Kidney epithelial cell (primary cell): Measurements from ENCODE around the gene UQCRC2. TPM values are rescaled to one million over a fixed set of nuclear protein-coding genes. Genes with fewer than 3 reads are reported as not detected.
"Not testable (repeated sequence)": the region's sequence is repeated elsewhere in the genome, so short reads cannot be mapped to it uniquely, and the experiment has no call there.

Experiments
- DNase-seq: peaks from one replicate; pipeline ENCODE4 v3.0.0-alpha.2; 2010; ENCODE audit warnings: low read depth
- H3K27me3 ChIP-seq: 2 replicates; pipeline ENCODE4 v1.6.0; 2011; ENCODE audit warnings: low read length; ENCODE audit not compliant: control insufficient read depth, insufficient read depth
- H3K36me3 ChIP-seq: 2 replicates; pipeline ENCODE4 v1.5.1; 2011; ENCODE audit warnings: low read length; ENCODE audit not compliant: control insufficient read depth, insufficient read depth
- H3K4me3 ChIP-seq: 2 replicates; pipeline ENCODE4 v1.5.1; 2011; ENCODE audit warnings: low read depth, mild to moderate bottlenecking, control low read depth, low read length
- total RNA-seq: library from RNA; depleted of rRNA; stranded (reverse); fragments of >200 nt; gene quantifications from 2 replicates; pipeline ENCODE4 v1.2.3, GENCODE V29; 2015
- TF ChIP-seq, protein P1 (sequence below): IDR thresholded peaks from 2 replicates; pipeline ENCODE4 v1.5.1; 2011; ENCODE audit warnings: mild to moderate bottlenecking, moderate library complexity, low read length, control low read depth, inconsistent platforms; ENCODE audit not compliant: insufficient read depth, poor library complexity, severe bottlenecking

Gene UQCRC2
- total RNA-seq, result 102 and 116 TPM in 2 replicates

- TF ChIP-seq, protein P1, sequence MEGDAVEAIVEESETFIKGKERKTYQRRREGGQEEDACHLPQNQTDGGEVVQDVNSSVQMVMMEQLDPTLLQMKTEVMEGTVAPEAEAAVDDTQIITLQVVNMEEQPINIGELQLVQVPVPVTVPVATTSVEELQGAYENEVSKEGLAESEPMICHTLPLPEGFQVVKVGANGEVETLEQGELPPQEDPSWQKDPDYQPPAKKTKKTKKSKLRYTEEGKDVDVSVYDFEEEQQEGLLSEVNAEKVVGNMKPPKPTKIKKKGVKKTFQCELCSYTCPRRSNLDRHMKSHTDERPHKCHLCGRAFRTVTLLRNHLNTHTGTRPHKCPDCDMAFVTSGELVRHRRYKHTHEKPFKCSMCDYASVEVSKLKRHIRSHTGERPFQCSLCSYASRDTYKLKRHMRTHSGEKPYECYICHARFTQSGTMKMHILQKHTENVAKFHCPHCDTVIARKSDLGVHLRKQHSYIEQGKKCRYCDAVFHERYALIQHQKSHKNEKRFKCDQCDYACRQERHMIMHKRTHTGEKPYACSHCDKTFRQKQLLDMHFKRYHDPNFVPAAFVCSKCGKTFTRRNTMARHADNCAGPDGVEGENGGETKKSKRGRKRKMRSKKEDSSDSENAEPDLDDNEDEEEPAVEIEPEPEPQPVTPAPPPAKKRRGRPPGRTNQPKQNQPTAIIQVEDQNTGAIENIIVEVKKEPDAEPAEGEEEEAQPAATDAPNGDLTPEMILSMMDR, result no peak
- peak; percentile 71 for DNase-seq
- H3K27me3 ChIP-seq, result no peaks in the 10 kb centered on the region
- H3K36me3 ChIP-seq, result peaks cover 2% of the 10 kb centered on the region
- H3K4me3 ChIP-seq, result peak within 1 kb of the TSS; percentile 97
Observed at GRCh38 chr16:21952793-21953540, at the start of gene UQCRC2. TSS of gene UQCRC2 (plus strand) at chr16:21953361. CDS start at chr16:21953424, 63 bp downstream.

- H3K27me3 ChIP-seq, H3K36me3 ChIP-seq, DNase-seq, H3K4me3 ChIP-seq: not testable (repeated sequence)
Observed at GRCh38 chr16:21932650-21933049, 20.5 kb upstream of the UQCRC2 start.

DNA sequence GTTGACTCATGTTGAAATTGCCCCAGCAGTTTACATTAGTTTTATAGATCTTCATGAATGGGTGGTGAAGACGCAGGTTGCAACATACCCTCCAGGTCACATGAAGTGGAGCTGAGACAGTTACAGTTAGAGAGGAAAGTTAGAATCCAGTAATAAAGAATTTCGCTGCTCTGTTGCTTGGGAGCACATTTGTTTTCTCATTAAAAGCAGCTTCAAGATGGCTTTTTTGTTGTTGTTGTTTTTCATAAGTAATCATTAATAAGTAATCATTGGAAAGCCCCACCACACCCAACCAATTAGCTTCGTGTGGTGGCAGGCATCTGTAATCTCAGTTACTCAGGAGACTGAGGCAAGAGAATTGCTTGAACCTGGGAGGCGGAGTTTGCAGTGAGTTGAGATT lies 19.8 kb upstream of the UQCRC2 start:
- H3K4me3 ChIP-seq, DNase-seq, H3K36me3 ChIP-seq, H3K27me3 ChIP-seq: not testable (repeated sequence)

DNA sequence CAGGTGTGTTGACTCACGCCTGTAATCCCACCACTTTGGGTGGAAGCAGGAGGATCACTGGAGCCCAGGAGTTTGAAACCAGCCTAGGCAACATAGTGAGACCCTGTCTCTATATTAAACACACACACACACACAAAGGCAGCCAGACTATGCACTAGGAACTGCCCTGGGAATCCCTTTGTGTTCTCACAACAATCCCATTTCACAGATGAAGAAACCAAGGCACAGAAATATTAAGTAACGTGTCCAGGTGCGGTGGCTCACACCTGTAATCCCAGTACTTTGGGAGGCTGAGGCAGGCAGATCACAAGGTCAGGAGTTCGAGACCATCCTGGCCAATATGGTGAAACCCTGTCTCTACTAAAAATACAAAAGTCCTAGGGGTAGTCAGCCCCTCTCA lies 19.4 kb upstream of the UQCRC2 start:
- not testable (repeated sequence) for H3K27me3 ChIP-seq, DNase-seq, H3K4me3 ChIP-seq, H3K36me3 ChIP-seq

DNA sequence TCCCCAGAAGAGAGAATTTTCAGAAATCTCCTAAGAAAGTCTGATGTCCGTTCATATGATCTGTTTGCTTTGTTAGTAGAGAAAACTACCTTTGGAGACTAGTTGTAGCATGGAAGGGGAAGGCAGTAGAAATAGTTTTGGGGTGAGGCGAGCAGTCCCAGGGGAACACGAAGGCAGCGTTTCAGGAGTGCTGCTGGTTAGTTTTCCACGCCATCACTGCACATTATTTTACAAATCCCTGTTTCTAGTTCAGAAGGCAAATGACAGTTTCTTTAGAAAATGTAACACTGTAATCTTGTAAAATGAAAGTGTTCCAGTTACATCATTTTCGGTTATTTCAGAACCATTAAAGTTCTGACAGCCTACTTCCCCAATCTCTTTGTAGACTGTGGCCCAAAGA lies 16.9 kb upstream of the UQCRC2 start:
- not testable (repeated sequence) for H3K4me3 ChIP-seq, H3K27me3 ChIP-seq, DNase-seq, H3K36me3 ChIP-seq

DNA sequence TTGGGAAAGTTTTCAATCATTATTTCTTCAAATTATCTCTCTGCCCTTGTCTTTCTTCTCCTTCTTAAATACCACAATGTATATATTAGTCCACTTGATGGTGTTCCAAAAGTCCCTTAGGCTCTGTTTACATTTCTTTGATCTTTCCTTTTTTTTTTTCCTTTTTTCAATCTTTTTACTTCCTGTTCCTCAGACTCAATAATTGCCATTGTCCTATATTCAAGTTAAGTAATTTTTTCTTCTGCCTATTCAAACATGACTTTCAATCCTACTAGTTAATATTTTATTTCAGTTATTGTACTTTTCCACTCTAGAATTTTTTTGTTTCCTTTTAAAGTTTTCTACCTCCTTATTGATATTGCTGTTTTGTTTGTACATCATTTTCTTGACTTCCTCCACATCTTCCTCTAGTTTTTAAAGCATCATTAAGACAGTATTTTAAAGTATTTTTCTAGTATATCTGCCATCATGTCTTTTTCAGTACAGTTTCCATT lies 15.8 kb upstream of the UQCRC2 start:
- Histone ChIP-seq H3K27me3 (no peaks in the 10 kb centered on the region), H3K4me3 (no peak overlapping the region), H3K36me3 (no peaks in the 10 kb centered on the region)
- TF ChIP-seq, protein P1, result no peak
- no peak for DNase-seq

- no peak for DNase-seq
- TF ChIP-seq, protein P1, result no peak
Observed at GRCh38 chr16:21940570-21940969, 12.6 kb upstream of the UQCRC2 start.

GRCh38 chr16:21943571-21943970 lies 9.6 kb upstream of the UQCRC2 start:
- DNase-seq, result no peak
- H3K4me3 ChIP-seq, result no peak overlapping the region
- TF ChIP-seq, protein P1, result no peak
- H3K27me3 ChIP-seq, result no peaks in the 10 kb centered on the region
- no peaks in the 10 kb centered on the region for H3K36me3 ChIP-seq

More at GRCh38 chr16:21940570-21940969, 12.6 kb upstream of the UQCRC2 start:
- H3K36me3 ChIP-seq, result no peaks in the 10 kb centered on the region
- no peak overlapping the region for H3K4me3 ChIP-seq
- no peaks in the 10 kb centered on the region for H3K27me3 ChIP-seq
